Inflammatory macrophage treated with lipopolysaccharide for 4 hours (primary cell): ENCODE measurements around the gene STAB1.

ENCODE experiments used
- DNase-seq: peaks from one replicate; pipeline ENCODE4 v3.0.0-alpha.2; 2020

STAB1 gene

DNA sequence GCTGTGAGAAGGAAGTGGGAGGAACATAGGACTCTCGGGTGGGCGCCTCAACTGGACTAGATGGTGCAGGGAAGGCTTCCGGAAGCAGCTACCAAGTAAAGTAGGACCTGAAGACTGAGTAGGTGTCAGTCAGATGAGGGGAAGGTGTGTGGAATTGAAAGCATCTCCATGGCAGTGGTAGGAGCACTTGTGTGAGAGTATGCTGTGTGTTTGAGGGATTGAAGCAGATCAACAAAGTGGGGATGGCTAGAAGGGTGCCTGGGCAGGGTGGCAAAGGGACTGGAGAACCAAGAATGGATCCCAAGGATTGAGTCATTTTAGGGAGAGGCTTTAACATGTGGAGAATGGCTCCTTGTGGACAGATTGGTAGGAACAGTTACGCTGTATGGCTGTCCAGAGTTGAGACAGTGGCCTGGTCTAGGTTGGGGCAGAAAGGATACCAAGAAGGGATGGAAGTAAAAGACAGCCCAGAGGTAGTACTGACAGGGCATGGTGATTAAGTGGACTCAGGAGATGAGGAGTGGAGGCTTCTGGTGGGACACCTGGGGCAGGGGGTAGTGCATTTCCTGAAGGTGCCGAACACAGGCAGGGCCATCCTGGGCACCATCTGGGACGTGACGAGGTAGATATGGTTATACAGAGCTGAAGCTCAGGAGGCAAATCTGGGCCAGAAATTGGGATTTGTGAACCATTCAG lies 42.7 kb downstream of the STAB1 start:
- DNase-seq = no peak

- no peak for DNase-seq
These were observed 44.0 kb downstream of the STAB1 start for GRCh38 chr3:52539010-52539653.

DNA sequence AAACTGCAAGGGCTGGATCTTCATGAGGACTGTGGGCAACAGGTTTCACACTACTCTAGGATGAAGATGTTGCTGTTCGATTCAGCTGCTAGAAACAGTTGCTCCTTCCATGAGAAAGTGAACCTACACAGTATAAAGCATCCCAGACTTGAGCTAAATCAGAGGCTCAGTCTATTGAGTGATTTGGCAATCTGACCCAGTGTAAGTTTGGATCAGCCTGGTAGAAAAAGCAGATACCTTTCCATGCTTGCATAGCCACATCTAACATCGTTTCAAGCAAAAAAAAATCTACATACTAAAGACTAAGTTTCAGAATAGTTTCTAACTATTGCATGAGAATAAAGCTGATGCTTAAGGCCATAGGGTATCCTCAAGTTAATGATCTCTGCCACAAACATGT lies 45.9 kb downstream of the STAB1 start:
- no peak for DNase-seq

DNA sequence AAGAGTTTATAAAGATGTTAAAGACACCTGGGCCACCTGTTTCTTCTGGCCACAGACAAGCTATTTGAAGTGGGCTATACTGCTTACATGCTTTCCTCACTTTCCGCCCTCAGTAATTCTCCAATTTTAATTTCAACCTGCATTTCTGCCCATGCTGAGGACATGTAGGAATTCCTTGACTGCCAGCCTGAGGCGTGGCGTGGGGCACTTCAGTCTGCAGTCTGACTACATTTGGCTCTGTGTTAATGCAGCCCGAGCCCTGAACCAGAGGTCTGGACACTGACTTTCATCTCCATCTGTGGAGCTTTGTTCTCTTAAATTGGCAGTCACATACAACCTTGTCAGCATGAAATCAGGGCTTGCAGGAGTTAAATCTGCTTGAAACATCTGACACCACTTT lies 49.8 kb downstream of the STAB1 start:
- no peak for DNase-seq

- no peak for DNase-seq
These were observed 51.2 kb downstream of the STAB1 start for GRCh38 chr3:52546111-52546901.

- no peak for DNase-seq
These were observed 52.0 kb downstream of the STAB1 start for GRCh38 chr3:52547143-52547542.

DNA sequence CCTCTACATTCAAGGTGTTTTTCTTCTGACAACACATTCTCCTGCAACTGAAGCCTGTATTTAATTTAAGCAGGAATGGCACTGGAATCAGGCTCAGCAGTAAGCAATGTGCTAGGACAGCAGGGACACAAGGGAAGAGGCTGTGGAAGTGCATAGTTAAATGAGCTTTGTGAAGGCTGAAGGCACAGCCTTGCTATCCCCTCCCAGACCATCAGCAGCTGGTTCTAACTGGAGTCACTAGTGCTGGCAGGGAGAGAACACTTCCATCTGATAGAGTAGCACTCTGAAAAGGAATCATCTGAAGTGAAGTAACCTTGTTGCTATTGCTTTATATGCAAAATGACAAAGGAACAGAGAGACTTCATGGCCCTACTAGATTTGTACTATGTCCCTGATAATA lies 56.0 kb downstream of the STAB1 start:
- DNase-seq = no peak

DNA sequence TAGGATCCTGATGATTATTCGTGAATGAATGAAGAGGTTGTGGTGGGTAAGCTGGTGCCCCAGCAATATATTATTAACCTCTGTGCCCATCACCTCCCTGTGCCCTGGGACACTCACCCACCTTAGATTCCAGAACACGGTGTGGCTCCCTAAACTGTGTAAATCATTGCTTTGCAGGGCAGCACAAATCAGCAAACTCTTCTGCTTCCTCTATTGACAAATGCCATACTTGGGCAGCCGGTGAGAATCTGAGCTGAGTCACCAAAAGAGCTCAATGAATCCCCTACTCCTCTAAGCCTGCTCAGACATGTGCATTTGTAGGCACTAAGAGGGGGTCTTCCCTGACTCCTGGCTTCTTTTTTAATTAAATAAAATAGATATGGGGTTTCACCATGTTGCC lies 57.0 kb downstream of the STAB1 start:
- DNase-seq = no peak

- no peak for DNase-seq
These were observed 59.1 kb downstream of the STAB1 start for GRCh38 chr3:52554026-52554755.

GRCh38 chr3:52555056-52555455 lies 59.9 kb downstream of the STAB1 start:
- no peak for DNase-seq

GRCh38 chr3:52557011-52557960 lies 62.1 kb downstream of the STAB1 start:
- DNase-seq = no peak

DNA sequence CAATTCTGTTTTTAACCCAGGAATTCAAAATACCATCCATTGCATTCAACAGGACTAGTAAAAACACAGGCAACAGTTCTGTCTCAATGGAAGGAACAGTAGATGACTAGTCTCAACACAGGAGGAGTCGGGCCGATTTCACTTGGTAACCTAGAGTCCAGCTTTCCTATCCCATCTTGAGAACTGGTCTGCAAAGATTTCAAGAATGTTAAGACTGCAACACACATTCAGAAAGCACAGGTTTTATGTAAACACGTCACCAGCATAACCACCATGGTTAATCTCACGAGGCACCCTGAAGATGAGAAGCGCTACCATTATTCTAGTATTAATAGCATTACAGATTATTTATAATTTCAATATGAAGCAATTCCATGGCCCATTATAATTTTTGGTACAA lies 63.3 kb downstream of the STAB1 start:
- DNase-seq = no peak

- no peak for DNase-seq
These were observed 66.0 kb downstream of the STAB1 start for GRCh38 chr3:52561028-52561747.

DNA sequence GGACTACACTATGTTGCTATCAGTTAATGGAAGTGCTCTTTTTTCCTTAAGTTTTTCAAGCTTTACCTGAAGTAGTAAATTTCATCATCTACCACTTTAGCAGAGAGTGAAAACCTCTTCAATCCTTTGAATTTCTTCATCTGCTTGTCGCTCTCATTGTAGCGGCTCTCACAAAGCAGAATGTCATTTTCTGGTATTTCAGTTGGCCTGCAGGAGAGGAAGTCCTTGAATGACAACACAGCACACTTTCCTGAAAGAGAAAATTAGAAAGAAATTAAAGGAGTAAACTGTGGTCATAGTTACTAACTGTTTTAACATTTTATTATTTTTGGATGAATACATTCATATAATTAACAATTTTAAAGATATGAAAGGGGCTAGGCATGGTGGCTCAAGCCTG lies 68.8 kb downstream of the STAB1 start:
- no peak for DNase-seq

GRCh38 chr3:52568069-52568468 lies 72.9 kb downstream of the STAB1 start:
- DNase-seq = no peak

DNA sequence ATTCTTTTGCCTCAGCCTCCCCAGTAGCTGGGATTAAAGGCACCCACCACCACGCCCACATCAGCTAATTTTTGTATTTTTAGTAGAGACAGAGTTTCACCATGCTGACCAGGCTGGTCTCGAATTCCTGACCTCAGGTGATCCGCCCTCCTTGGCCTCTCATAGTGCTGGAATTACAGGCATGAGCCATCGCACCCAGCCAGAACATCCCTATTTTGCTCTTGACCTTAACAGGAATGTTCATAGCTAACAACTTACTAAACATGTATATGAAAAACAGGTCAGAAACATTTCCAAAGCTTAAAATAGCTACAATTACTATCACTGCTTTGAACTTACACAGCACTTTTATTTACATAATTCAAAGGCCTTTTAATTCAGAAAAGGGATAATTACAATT lies 74.9 kb downstream of the STAB1 start:
- no peak for DNase-seq

- no peak for DNase-seq
These were observed 77.1 kb downstream of the STAB1 start for GRCh38 chr3:52572221-52572620.
